ENCODE measurements around the gene ILDR1. TPM values are rescaled to one million over a fixed set of nuclear protein-coding genes. Genes with fewer than 3 reads are reported as not detected.

ILDR1 gene
- total and polyA plus RNA-seq, 2 experiments from 2014 or later, result 0.66 to 0.97 TPM

GRCh38 chr3:122013448-122013925, 8.6 kb downstream of the ILDR1 start (continued):
- TF ChIP-seq ZNF462 (CRISPR knock-in tag; IDR thresholded peaks at IDR 0.05) (no peak), ZNF114 (CRISPR knock-in tag; IDR thresholded peaks at IDR 0.05) (no peak), ZNF331 (CRISPR knock-in tag; IDR thresholded peaks at IDR 0.05; ENCODE audit: low read depth) (no peak), REST (IDR thresholded peaks at IDR 0.05; ENCODE audit: unreplicated experiment) (no peak), STAT1 (IDR thresholded peaks at IDR 0.05; ENCODE audit: unreplicated experiment) (no peak), CREB1 (CRISPR knock-in tag; IDR thresholded peaks at IDR 0.05; ENCODE audit: low read depth) (no peak)

- Histone ChIP-seq H3K27me3 (ENCODE audit: insufficient read depth) (no peaks in the 10 kb centered on the region), H3K4me3 (no peak overlapping the region), H3K4me2 (no peak overlapping the region), H2AFZ (no peak overlapping the region), H3K4me1 (ENCODE audit: insufficient read depth) (0 out of 2 replicates have a peak, but pooled peaks cover 4% of the 10 kb centered on the region), H3K36me3 (ENCODE audit: insufficient read depth) (no peaks in the 10 kb centered on the region), H4K20me1 (replicated peaks; ENCODE audit: insufficient read depth) (no peaks in the 10 kb centered on the region), H3F3A (replicated peaks; ENCODE audit: low read depth) (no peaks in the 10 kb centered on the region), H3K9me2 (ENCODE audit: insufficient read depth) (no peaks in the 10 kb centered on the region), H3K79me2 (replicated peaks; ENCODE audit: insufficient read depth) (no peaks in the 10 kb centered on the region), H3K27ac (ENCODE audit: low read depth) (no peak overlapping the region)
- H3K4me1 Mint-ChIP-seq, result peaks cover 10% of the 10 kb centered on the region
- H3K9me3 Mint-ChIP-seq, result no peaks in the 10 kb centered on the region
- no peaks in the 10 kb centered on the region for H3K36me3 Mint-ChIP-seq (ENCODE audit: low read depth)
- no peaks in the 10 kb centered on the region for H3K27me3 Mint-ChIP-seq (ENCODE audit: insufficient read depth, low read depth, poor library complexity)
- DNase-seq (ENCODE audit: low spot score) (no peak), ATAC-seq (no peak)
- H3K4me3 Mint-ChIP-seq, result no peak overlapping the region
- H3K27ac Mint-ChIP-seq, result no peak overlapping the region
- TF ChIP-seq ETS1 (IDR thresholded peaks at IDR 0.05), result no peak
- TF ChIP-seq JUNB (IDR thresholded peaks at IDR 0.05; ENCODE audit: unreplicated experiment), result no peak
Measured at GRCh38 chr3:122012821-122013220, 9.2 kb downstream of the ILDR1 start.
